IMR-90 (cell line): Measurements from ENCODE around the gene RIC8A. TPM values are rescaled to one million over a fixed set of nuclear protein-coding genes. Genes with fewer than 3 reads are reported as not detected.

ENCODE experiments used
- ATAC-seq: fragments of 200-7000 bp; cut with Tn5 transposase; 2 replicates; pipeline ENCODE4 v1.9.1; 2020; ENCODE audit warnings: low read depth, mild to moderate bottlenecking, moderate library complexity
- BruUV-seq: library from RNA; stranded (reverse); fragments of 400-500 nt; replicated peaks from 2 replicates; lab custom pipeline; 2021; lab: Mats Ljungman, UMichigan
- CTCF ChIA-PET: fragments of 300-600 bp; formaldehyde crosslinking; extraction: SDS; loops from one replicate; lab custom pipeline; 2021; ENCODE audit warnings: antibody characterized with exemption; lab: Yijun Ruan, JAX
- POLR2A ChIA-PET: fragments of 300-600 bp; sonication (Branson Sonifier 250); formaldehyde crosslinking; loops from one replicate; lab custom pipeline; 2022; ENCODE audit warnings: antibody characterized with exemption; ENCODE audit not compliant: unreplicated experiment; lab: Charles Lee
- DNase-seq: peaks from one replicate; pipeline ENCODE4 v3.0.0; 2013
- H2AFZ ChIP-seq: replicated peaks from 2 replicates; pipeline ENCODE3; 2013; ENCODE audit warnings: low read length, mild to moderate bottlenecking; ENCODE audit not compliant: poor library complexity
- H2AK5ac ChIP-seq: 2 replicates; pipeline ENCODE4 v1.6.1; 2013; ENCODE audit warnings: low read depth, low read length, inconsistent platforms
- H2AK9ac ChIP-seq: replicated peaks from 2 replicates; pipeline ENCODE3; 2013; ENCODE audit warnings: mild to moderate bottlenecking, low read depth, low read length, moderate library complexity; ENCODE audit not compliant: poor library complexity
- H2BK120ac ChIP-seq: 2 replicates; pipeline ENCODE4 v1.6.1; 2013; ENCODE audit warnings: low read depth, low read length, inconsistent platforms
- H2BK15ac ChIP-seq: 3 replicates; pipeline ENCODE4 v1.6.1; 2013; ENCODE audit warnings: low read depth, low read length, inconsistent platforms
- H2BK20ac ChIP-seq: 2 replicates; pipeline ENCODE4 v1.6.1; 2013; ENCODE audit warnings: low read depth, mild to moderate bottlenecking, inconsistent platforms, low read length, moderate library complexity
- H2BK5ac ChIP-seq: 2 replicates; pipeline ENCODE4 v1.6.1; 2013; ENCODE audit warnings: mild to moderate bottlenecking, low read depth, low read length, inconsistent platforms; ENCODE audit not compliant: poor library complexity, severe bottlenecking
- H3K14ac ChIP-seq: replicated peaks from 2 replicates; pipeline ENCODE4 v1.6.1; 2013; ENCODE audit warnings: low read depth, low read length, inconsistent platforms
- H3K18ac ChIP-seq: 2 replicates; pipeline ENCODE4 v1.6.1; 2013; ENCODE audit warnings: low read depth, low read length, control low read depth
- H3K23ac ChIP-seq: 2 replicates; pipeline ENCODE4 v1.6.1; 2013; ENCODE audit warnings: low read depth, low read length, inconsistent platforms
- H3K27ac ChIP-seq: 2 replicates; pipeline ENCODE4 v1.5.1; 2013; ENCODE audit warnings: mild to moderate bottlenecking, control low read depth, low read length; ENCODE audit not compliant: insufficient read depth
- H3K27me3 ChIP-seq: 2 replicates; pipeline ENCODE4 v1.6.1; 2013; ENCODE audit warnings: low read length; ENCODE audit not compliant: control insufficient read depth, insufficient read depth
- H3K36me3 ChIP-seq: 2 replicates; pipeline ENCODE4 v1.6.1; 2013; ENCODE audit warnings: low read length, mixed read lengths; ENCODE audit not compliant: control insufficient read depth, insufficient read depth
- H3K4ac ChIP-seq: 2 replicates; pipeline ENCODE4 v1.6.1; 2013; ENCODE audit warnings: low read depth, low read length, inconsistent platforms
- H3K4me1 ChIP-seq: 2 replicates; pipeline ENCODE4 v1.6.1; 2013; ENCODE audit warnings: low read length, mixed read lengths; ENCODE audit not compliant: control insufficient read depth, insufficient read depth
- H3K4me2 ChIP-seq: 2 replicates; pipeline ENCODE4 v1.6.1; 2013; ENCODE audit warnings: low read depth, mild to moderate bottlenecking, control low read depth, low read length, moderate library complexity
- H3K4me3 ChIP-seq: 2 replicates; pipeline ENCODE4 v1.5.1; 2013; ENCODE audit warnings: low read depth, mild to moderate bottlenecking, control low read depth, low read length, moderate library complexity; ENCODE audit not compliant: insufficient read depth
- H3K56ac ChIP-seq: 2 replicates; pipeline ENCODE4 v1.6.1; 2013; ENCODE audit warnings: low read length, inconsistent platforms; ENCODE audit not compliant: insufficient read depth; ENCODE audit errors: extremely low read depth
- H3K79me1 ChIP-seq, 2 experiments: 2 replicates each; pipeline ENCODE4 v1.6.1; 2013; ENCODE audit warnings: low read length in 2 of 2, inconsistent platforms in 1 of 2, low read depth in 1 of 2
- H3K9ac ChIP-seq: 2 replicates; pipeline ENCODE4 v1.6.1; 2013; ENCODE audit warnings: low read depth, low read length, control low read depth
- H3K9me1 ChIP-seq: 2 replicates; pipeline ENCODE4 v1.6.1; 2013; ENCODE audit warnings: low read length, inconsistent platforms; ENCODE audit not compliant: insufficient read depth
- H3K9me3 ChIP-seq: 2 replicates; pipeline ENCODE4 v1.6.1; 2013; ENCODE audit warnings: low read length; ENCODE audit not compliant: control insufficient read depth, insufficient read depth
- H4K20me1 ChIP-seq: 2 replicates; pipeline ENCODE4 v1.6.1; 2013; ENCODE audit warnings: low read length, inconsistent platforms; ENCODE audit not compliant: insufficient read depth
- H4K5ac ChIP-seq: 2 replicates; pipeline ENCODE4 v1.6.1; 2013; ENCODE audit warnings: mild to moderate bottlenecking, low read depth, low read length, control low read depth
- H4K8ac ChIP-seq, 2 experiments: 2 replicates each; pipeline ENCODE4 v1.6.1; 2013; ENCODE audit warnings: low read depth in 2 of 2, low read length in 2 of 2, control low read depth in 1 of 2, inconsistent platforms in 1 of 2
- H4K91ac ChIP-seq: 2 replicates; pipeline ENCODE4 v1.6.1; 2013; ENCODE audit warnings: low read depth, low read length, inconsistent platforms; ENCODE audit not compliant: insufficient read depth
- BHLHE40 ChIP-seq: fragments of 150-350 bp; IDR thresholded peaks from 2 replicates; pipeline ENCODE4 v1.6.1; 2016; ENCODE audit warnings: mild to moderate bottlenecking, low read depth, low read length
- CEBPB ChIP-seq: IDR thresholded peaks from 2 replicates; pipeline ENCODE4 v1.6.1; 2012; ENCODE audit warnings: low read depth, low read length, improper control_type of control experiment
- CHD1 ChIP-seq: IDR thresholded peaks from 2 replicates; pipeline ENCODE4 v1.6.1; 2012; ENCODE audit warnings: low read depth, low read length, improper control_type of control experiment
- FOS ChIP-seq: fragments of 150-350 bp; IDR thresholded peaks from 2 replicates; pipeline ENCODE4 v1.6.1; 2016; ENCODE audit warnings: low read depth, low read length
- MAFK ChIP-seq: IDR thresholded peaks from 2 replicates; pipeline ENCODE4 v1.6.1; 2012; ENCODE audit warnings: low read depth, low read length, improper control_type of control experiment
- MAZ ChIP-seq: IDR thresholded peaks from 2 replicates; pipeline ENCODE4 v1.6.1; 2012; ENCODE audit warnings: low read depth, mild to moderate bottlenecking, low read length, improper control_type of control experiment, moderate library complexity, borderline replicate concordance
- MXI1 ChIP-seq: IDR thresholded peaks from 2 replicates; pipeline ENCODE4 v1.6.1; 2012; ENCODE audit warnings: low read depth, mild to moderate bottlenecking, low read length, moderate library complexity, borderline replicate concordance
- NFE2L2 ChIP-seq: fragments of 150-350 bp; IDR thresholded peaks from 2 replicates; pipeline ENCODE4 v1.6.1; 2016; ENCODE audit warnings: low read depth, mild to moderate bottlenecking, low read length
- POLR2A ChIP-seq: IDR thresholded peaks from 2 replicates; pipeline ENCODE4 v1.6.1; 2012; ENCODE audit warnings: mild to moderate bottlenecking, low read depth, low read length
- RAD21 ChIP-seq: IDR thresholded peaks from 2 replicates; pipeline ENCODE4 v1.6.1; 2012; ENCODE audit warnings: low read length, improper control_type of control experiment
- RCOR1 ChIP-seq: IDR thresholded peaks from 2 replicates; pipeline ENCODE4 v1.6.1; 2012; ENCODE audit warnings: mild to moderate bottlenecking, low read length, improper control_type of control experiment; ENCODE audit not compliant: insufficient replicate concordance
- RFX5 ChIP-seq: IDR thresholded peaks from 2 replicates; pipeline ENCODE4 v1.8.0; 2012; ENCODE audit warnings: low read depth, mild to moderate bottlenecking, low read length, moderate library complexity
- SMC3 ChIP-seq: fragments of 150-350 bp; IDR thresholded peaks from 2 replicates; pipeline ENCODE4 v1.6.1; 2016; ENCODE audit warnings: low read depth, mild to moderate bottlenecking, antibody characterized with exemption, low read length, moderate library complexity
- whole genome bisulfite sequencing, 2 experiments: methylation state at CpG; one replicate each; pipeline versions ENCODE4 v1.1.5 to v1.1.7; 2013; ENCODE audit warnings: missing lambda C conversion rate in 2 of 2; ENCODE audit not compliant: insufficient read length in 1 of 2; ENCODE audit errors: extremely low coverage in 2 of 2; 5-methylcytosine and 5-hydroxymethylcytosine counted together
- dilution Hi-C: fragments of 300-500 bp; cut with HindIII; formaldehyde crosslinking; loops from one replicate; pipeline ENCODE4 v1.14.3; 2018; ENCODE audit warnings: low sequenced_read_pairs; ENCODE audit not compliant: unreplicated experiment
- in situ Hi-C: fragments of 300-500 bp; cut with MboI; formaldehyde crosslinking; loops from 3 replicates; pipeline ENCODE4 v1.14.3; 2019; ENCODE audit warnings: low sequenced_read_pairs, inconsistent platforms, mixed read lengths
- intact Hi-C: fragments of 100-400 bp; cut with micrococcal nuclease; formaldehyde crosslinking; loops from 2 replicates; pipeline ENCODE4 v1.10.0; 2022
- polyA plus RNA-seq, 3 experiments: library from polyadenylated mRNA; depleted of rRNA; stranded (reverse); fragments of >200 nt; gene quantifications; 2 replicates each; pipeline ENCODE4 v1.2.3, GENCODE V29; 2012; ENCODE audit warnings: low replicate concordance in 1 of 3
- total RNA-seq: library from RNA; depleted of rRNA; stranded (reverse); fragments of >200 nt; gene quantifications from 2 replicates; pipeline ENCODE4 v1.2.3, GENCODE V29; 2012
- TF ChIP-seq, protein P1 (sequence below): conservative IDR thresholded peaks from 2 replicates; pipeline ENCODE4 v1.5.1; 2012; ENCODE audit warnings: mild to moderate bottlenecking, low read depth, low read length, improper control_type of control experiment
- TF ChIP-seq, protein P2 (sequence below): fragments of 150-350 bp; IDR thresholded peaks from 2 replicates; pipeline ENCODE4 v1.6.1; 2016; ENCODE audit warnings: low read depth, mild to moderate bottlenecking, low read length, moderate library complexity, borderline replicate concordance
- TF ChIP-seq, protein P3 (sequence below): fragments of 150-350 bp; IDR thresholded peaks from 2 replicates; pipeline ENCODE4 v1.6.1; 2017; ENCODE audit warnings: mild to moderate bottlenecking, antibody characterized with exemption, low read length, low read depth

Gene RIC8A
- total and polyA plus RNA-seq, 2 of the 4 experiments (the other 2 are of a cell fraction), result 129 to 188 TPM

DNA sequence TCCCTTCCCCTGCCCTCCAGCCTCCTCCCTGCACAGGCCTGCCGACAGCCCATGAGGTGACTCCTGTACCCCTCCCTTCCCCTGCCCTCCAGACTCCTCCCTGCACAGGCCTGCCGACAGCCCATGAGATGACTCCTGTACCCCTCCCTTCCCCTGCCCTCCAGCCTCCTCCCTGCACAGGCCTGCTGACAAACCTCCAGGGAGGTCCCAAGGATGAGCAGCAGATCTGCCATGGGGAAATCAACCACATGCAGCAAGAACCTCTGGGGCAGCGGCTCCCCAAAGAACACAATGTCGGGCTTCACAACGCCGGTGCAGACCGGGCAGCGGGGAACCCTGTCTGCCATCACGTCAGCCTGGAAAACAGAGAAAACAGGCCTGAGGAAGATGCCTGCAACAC, 16.4 kb downstream of the RIC8A start:
- no peak overlapping the region for H2BK5ac ChIP-seq
- BruUV-seq, result no TSS peak
- H4K5ac ChIP-seq, result no peak overlapping the region
- H3K9ac ChIP-seq, result no peak overlapping the region
- TF ChIP-seq BHLHE40 (no peak), RAD21 (no peak), SMC3 (no peak), MAZ (no peak), MAFK (no peak), NFE2L2 (no peak), CEBPB (no peak), MXI1 (no peak), RCOR1 (no peak), RFX5 (no peak), CHD1 (no peak), FOS (no peak), POLR2A (no peak)
- TF ChIP-seq, protein P1, sequence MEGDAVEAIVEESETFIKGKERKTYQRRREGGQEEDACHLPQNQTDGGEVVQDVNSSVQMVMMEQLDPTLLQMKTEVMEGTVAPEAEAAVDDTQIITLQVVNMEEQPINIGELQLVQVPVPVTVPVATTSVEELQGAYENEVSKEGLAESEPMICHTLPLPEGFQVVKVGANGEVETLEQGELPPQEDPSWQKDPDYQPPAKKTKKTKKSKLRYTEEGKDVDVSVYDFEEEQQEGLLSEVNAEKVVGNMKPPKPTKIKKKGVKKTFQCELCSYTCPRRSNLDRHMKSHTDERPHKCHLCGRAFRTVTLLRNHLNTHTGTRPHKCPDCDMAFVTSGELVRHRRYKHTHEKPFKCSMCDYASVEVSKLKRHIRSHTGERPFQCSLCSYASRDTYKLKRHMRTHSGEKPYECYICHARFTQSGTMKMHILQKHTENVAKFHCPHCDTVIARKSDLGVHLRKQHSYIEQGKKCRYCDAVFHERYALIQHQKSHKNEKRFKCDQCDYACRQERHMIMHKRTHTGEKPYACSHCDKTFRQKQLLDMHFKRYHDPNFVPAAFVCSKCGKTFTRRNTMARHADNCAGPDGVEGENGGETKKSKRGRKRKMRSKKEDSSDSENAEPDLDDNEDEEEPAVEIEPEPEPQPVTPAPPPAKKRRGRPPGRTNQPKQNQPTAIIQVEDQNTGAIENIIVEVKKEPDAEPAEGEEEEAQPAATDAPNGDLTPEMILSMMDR, result no peak
- TF ChIP-seq, protein P2, sequence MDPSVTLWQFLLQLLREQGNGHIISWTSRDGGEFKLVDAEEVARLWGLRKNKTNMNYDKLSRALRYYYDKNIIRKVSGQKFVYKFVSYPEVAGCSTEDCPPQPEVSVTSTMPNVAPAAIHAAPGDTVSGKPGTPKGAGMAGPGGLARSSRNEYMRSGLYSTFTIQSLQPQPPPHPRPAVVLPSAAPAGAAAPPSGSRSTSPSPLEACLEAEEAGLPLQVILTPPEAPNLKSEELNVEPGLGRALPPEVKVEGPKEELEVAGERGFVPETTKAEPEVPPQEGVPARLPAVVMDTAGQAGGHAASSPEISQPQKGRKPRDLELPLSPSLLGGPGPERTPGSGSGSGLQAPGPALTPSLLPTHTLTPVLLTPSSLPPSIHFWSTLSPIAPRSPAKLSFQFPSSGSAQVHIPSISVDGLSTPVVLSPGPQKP, result no peak
- TF ChIP-seq, protein P3, sequence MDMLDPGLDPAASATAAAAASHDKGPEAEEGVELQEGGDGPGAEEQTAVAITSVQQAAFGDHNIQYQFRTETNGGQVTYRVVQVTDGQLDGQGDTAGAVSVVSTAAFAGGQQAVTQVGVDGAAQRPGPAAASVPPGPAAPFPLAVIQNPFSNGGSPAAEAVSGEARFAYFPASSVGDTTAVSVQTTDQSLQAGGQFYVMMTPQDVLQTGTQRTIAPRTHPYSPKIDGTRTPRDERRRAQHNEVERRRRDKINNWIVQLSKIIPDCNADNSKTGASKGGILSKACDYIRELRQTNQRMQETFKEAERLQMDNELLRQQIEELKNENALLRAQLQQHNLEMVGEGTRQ, result no peak
- WGBS, 2 experiments, result 90% methylated on average over 2 of the region's 9 CpGs; no CpG with 5 or more reads in 1 of the 2 experiments
- ChIA-PET CTCF (interaction anchor here (0.9 kb wide), 1 partner anchor 8 kb away, joined by 3 read pairs; no protein-coding TSS in a partner anchor), POLR2A (no interaction called here)
- H3K27me3 ChIP-seq, result no peaks in the 10 kb centered on the region
- H4K8ac ChIP-seq, result no peak overlapping the region
- intact Hi-C loops, result no loop called here
- no peak overlapping the region for H3K23ac ChIP-seq
- no peak overlapping the region for H4K91ac ChIP-seq
- H2BK15ac ChIP-seq, result no peak overlapping the region
- in situ Hi-C loops, result loop anchor here (10.0 kb wide), 1 partner anchor 61 kb away; the partner anchor contains the start of gene PGGHG
- no peak overlapping the region for H3K27ac ChIP-seq
- H2AK5ac ChIP-seq, result no peak overlapping the region
- H3K9me3 ChIP-seq, result no peaks in the 10 kb centered on the region
- no peaks in the 10 kb centered on the region for H3K9me1 ChIP-seq
- DNase-seq, result no peak
- no peak overlapping the region for H2AK9ac ChIP-seq
- no peak overlapping the region for H3K4me2 ChIP-seq
- H2BK20ac ChIP-seq, result no peak overlapping the region
- H3K4ac ChIP-seq, result no peak overlapping the region
- ATAC-seq, result no peak
- peaks cover 3% of the 10 kb centered on the region; the same call in 1 of the 2 replicates for H3K4me1 ChIP-seq
- peaks cover 8 to 23% of the 10 kb centered on the region in 2 experiments; a peak in 3 of 4 replicates for H3K79me1 ChIP-seq
- peaks cover 11% of the 10 kb centered on the region for H3K36me3 ChIP-seq
- peaks cover 3% of the 10 kb centered on the region; the same call in 1 of the 2 replicates for H4K20me1 ChIP-seq
- no peak overlapping the region for H2BK120ac ChIP-seq
- no peak overlapping the region for H3K56ac ChIP-seq
- H3K18ac ChIP-seq, result no peak overlapping the region
- dilution Hi-C loops, result no loop called here
- H3K4me3 ChIP-seq, result no peak overlapping the region
- H3K14ac ChIP-seq, result no peak overlapping the region; the same call in 1 of the 2 replicates
- no peak overlapping the region for H2AFZ ChIP-seq
